Activated gamma-delta T cell treated with Interleukin-2 at 50 U/mL for 16 hours (primary cell): Measurements from ENCODE around the gene CARD10.

Source experiments
- DNase-seq: peaks from one replicate; pipeline ENCODE4 v3.0.0-alpha.2; 2020

CARD10 gene

GRCh38 chr22:37501610-37502341 is 17.4 kb downstream of the CARD10 start:
- DNase-seq: no peak

- DNase-seq: no peak
Measured at GRCh38 chr22:37500745-37501609, 18.2 kb downstream of the CARD10 start.

GRCh38 chr22:37499789-37500540 is 19.2 kb downstream of the CARD10 start:
- no peak for DNase-seq

- DNase-seq: no peak
Measured at GRCh38 chr22:37499027-37499707, 20.0 kb downstream of the CARD10 start.

GRCh38 chr22:37498289-37498909 is 20.8 kb downstream of the CARD10 start:
- peak; percentile 68 for DNase-seq

GRCh38 chr22:37497062-37497599 is 22.1 kb downstream of the CARD10 start:
- no peak for DNase-seq

- no peak for DNase-seq
Measured at GRCh38 chr22:37496651-37497050, 22.6 kb downstream of the CARD10 start.

- DNase-seq: no peak
Measured at GRCh38 chr22:37493979-37494378, 25.2 kb downstream of the CARD10 start.

- peak; percentile 47 for DNase-seq
Measured at GRCh38 chr22:37492428-37493344, 26.5 kb downstream of the CARD10 start.

- no peak for DNase-seq
Measured at GRCh38 chr22:37491559-37492427, 27.4 kb downstream of the CARD10 start.

GRCh38 chr22:37491106-37491505 is 28.1 kb downstream of the CARD10 start:
- DNase-seq: no peak

GRCh38 chr22:37489983-37490382 is 29.2 kb downstream of the CARD10 start:
- no peak for DNase-seq

- no peak for DNase-seq
Measured at GRCh38 chr22:37488337-37489135, 30.7 kb downstream of the CARD10 start.

GRCh38 chr22:37487571-37487970 is 31.6 kb downstream of the CARD10 start:
- no peak for DNase-seq

GRCh38 chr22:37487129-37487528 is 32.1 kb downstream of the CARD10 start:
- no peak for DNase-seq

GRCh38 chr22:37486224-37486845 is 32.9 kb downstream of the CARD10 start, which contains the start of gene MFNG:
Gene MFNG (minus strand): TSS chr22:37486384. CDS start chr22:37486177, 207 bp downstream.
- peak; percentile 75 for DNase-seq

GRCh38 chr22:37485395-37486223 is 33.6 kb downstream of the CARD10 start:
- no peak for DNase-seq
